Measurements from ENCODE around the gene PKMYT1.

Gene PKMYT1

GRCh38 chr16:3017794-3018506, 37.7 kb upstream of the PKMYT1 start, which contains the start of gene CLDN6:
Gene CLDN6, minus strand, starts transcription at chr16:3018183. Its CDS starts 2,162 bp downstream, at chr16:3016021.
- ATAC-seq (no peak), DNase-seq (peak; percentile 68)

GRCh38 chr16:3017344-3017743, 37.1 kb upstream of the PKMYT1 start:
- ATAC-seq (no peak), DNase-seq (no peak)

- DNase-seq, result no peak
- no peak for ATAC-seq
Observed at GRCh38 chr16:3015865-3016521, 35.7 kb upstream of the PKMYT1 start.

GRCh38 chr16:3014971-3015370, 34.7 kb upstream of the PKMYT1 start:
- ATAC-seq (no peak), DNase-seq (no peak)

GRCh38 chr16:3013998-3014690, 33.9 kb upstream of the PKMYT1 start:
- DNase-seq (no peak), ATAC-seq (no peak)

- ATAC-seq, result no peak
Observed at GRCh38 chr16:3013491-3013951, 33.3 kb upstream of the PKMYT1 start.

GRCh38 chr16:3012828-3013420, 32.7 kb upstream of the PKMYT1 start, which contains the start of gene CLDN9:
Gene CLDN9, plus strand, starts transcription at chr16:3012923. Its CDS starts 440 bp downstream, at chr16:3013363.
- no peak for DNase-seq
- no peak for ATAC-seq

More at GRCh38 chr16:3013491-3013951, 33.3 kb upstream of the PKMYT1 start:
- DNase-seq, result no peak

- DNase-seq (no peak), ATAC-seq (no peak)
Observed at GRCh38 chr16:3012246-3012645, 32.0 kb upstream of the PKMYT1 start.

- no peak for ATAC-seq
Observed at GRCh38 chr16:3010510-3010909, 30.3 kb upstream of the PKMYT1 start.

GRCh38 chr16:3009568-3010390, 29.5 kb upstream of the PKMYT1 start:
- no peak for ATAC-seq
- no peak for DNase-seq

More at GRCh38 chr16:3010510-3010909, 30.3 kb upstream of the PKMYT1 start:
- no peak for DNase-seq

- ATAC-seq, result no peak
- DNase-seq, result no peak
Observed at GRCh38 chr16:3008690-3009037, 28.4 kb upstream of the PKMYT1 start.

GRCh38 chr16:3007957-3008689, 27.9 kb upstream of the PKMYT1 start:
- no peak for ATAC-seq
- peak; percentile 25 for DNase-seq

- ATAC-seq (no peak), DNase-seq (no peak)
Observed at GRCh38 chr16:3007059-3007956, 27.1 kb upstream of the PKMYT1 start.

- ATAC-seq, result no peak
Observed at GRCh38 chr16:3004781-3005284, 24.6 kb upstream of the PKMYT1 start.

GRCh38 chr16:3004319-3004718, 24.1 kb upstream of the PKMYT1 start:
- no peak for ATAC-seq
- DNase-seq, result peak; percentile 31

More at GRCh38 chr16:3004781-3005284, 24.6 kb upstream of the PKMYT1 start:
- DNase-seq, result no peak

- ATAC-seq (peak; percentile 99), DNase-seq (peak; percentile 95)
Observed at GRCh38 chr16:3003582-3004270, 23.5 kb upstream of the PKMYT1 start.

- ATAC-seq (no peak), DNase-seq (no peak)
Observed at GRCh38 chr16:3001316-3001715, 21.1 kb upstream of the PKMYT1 start.

- DNase-seq, result no peak
- ATAC-seq, result no peak
Observed at GRCh38 chr16:3000540-3000939, 20.3 kb upstream of the PKMYT1 start.

- DNase-seq, result no peak
- ATAC-seq, result no peak
Observed at GRCh38 chr16:2999929-3000328, 19.7 kb upstream of the PKMYT1 start.

All from stimulated activated naive CD8-positive, alpha-beta T cell treated with anti-CD3 and anti-CD28 coated beads, Interleukin-15, Interleukin-2, amounts not matched to agents 100 U/mL and 50 U/mL, for 24 hours (primary cell).